Kidney tubule cell (primary cell): ENCODE data around the gene TOR1A.
"Not testable (repeated sequence)": the region's sequence is repeated elsewhere in the genome, so short reads cannot be mapped to it uniquely, and the experiment has no call there.

Source experiments
- DNase-seq: peaks from one replicate; pipeline ENCODE4 v3.0.0-alpha.2; 2018; ENCODE audit warnings: low spot score

The TOR1A gene

GRCh38 chr9:129816501-129817435, 7.2 kb downstream of the TOR1A start:
- no peak for DNase-seq

DNA sequence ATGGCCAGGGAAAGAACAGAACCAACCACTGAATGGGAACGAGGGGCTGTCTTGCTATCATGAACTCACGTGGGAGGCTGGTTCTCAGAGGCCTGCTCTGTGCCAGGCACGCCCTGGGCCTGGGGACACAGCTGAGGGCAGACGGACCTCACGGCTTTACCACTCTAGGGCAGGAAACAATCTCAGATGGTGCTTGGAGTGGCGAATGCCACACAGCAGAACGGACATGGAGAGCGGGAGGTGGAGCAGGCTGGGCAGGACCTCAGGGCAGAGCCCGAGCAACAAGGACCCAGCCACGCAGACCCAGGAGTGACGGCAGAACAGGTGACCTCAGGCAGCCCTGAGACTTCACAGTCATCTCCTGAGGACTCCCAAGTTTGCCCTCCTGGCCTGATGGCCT, 8.7 kb downstream of the TOR1A start:
- DNase-seq, result no peak

DNA sequence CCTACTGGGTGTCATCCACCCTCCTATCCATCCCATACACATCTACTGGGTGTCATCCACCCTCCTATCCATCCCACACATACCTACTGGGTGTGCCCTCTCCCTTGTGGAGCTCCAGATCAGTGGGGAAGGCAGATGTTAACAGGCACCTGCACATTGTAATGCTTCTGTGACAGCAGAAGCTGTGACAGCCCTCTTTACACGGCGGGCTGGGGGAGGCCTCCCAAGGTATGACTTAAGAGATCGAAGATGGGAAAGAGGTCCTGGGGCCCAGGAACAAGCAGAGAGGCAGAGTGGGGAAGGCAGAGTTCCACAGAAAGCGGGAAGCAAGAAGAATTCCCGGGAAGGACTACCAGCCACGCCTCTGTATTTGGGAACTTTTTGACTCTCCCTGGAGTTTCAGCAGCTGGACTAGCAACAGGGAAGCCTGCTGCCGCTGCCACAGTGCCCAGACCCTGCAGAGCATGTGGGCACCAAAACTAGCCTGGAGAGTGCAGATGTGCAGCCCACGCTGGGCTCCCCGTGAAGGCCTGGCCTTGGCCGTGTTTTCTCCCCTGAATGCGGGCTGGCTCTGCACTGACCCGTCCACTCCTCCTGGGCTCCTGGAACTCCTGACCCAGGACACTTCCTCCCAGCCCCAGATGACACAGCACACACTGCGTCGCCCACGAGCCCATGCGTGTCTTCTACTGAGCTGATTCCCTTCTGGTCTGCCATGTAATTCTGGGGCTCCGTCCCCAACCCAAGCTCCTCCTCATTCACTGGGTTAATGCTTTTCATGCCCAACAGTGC, 9.3 kb downstream of the TOR1A start:
- DNase-seq, result no peak

DNA sequence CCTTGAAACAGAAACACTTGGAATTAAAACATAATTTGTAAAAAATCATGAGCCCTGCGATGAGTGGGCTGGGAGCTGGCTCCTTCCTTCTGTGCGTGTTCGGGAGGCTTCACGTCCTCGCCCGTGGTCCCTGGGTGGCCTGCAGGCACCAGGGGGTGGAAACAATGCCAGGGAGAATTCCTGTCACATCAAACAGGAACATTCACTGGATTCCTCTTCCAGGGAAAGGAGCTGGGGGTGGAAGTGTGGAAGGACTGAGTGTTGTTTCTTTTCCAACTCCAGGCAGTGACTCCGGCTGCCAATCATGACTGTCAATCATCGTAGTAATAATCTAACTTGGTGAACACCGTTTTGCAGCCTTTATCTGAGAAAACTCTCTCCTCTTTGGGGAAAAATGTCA, 10.3 kb downstream of the TOR1A start:
- no peak for DNase-seq

DNA sequence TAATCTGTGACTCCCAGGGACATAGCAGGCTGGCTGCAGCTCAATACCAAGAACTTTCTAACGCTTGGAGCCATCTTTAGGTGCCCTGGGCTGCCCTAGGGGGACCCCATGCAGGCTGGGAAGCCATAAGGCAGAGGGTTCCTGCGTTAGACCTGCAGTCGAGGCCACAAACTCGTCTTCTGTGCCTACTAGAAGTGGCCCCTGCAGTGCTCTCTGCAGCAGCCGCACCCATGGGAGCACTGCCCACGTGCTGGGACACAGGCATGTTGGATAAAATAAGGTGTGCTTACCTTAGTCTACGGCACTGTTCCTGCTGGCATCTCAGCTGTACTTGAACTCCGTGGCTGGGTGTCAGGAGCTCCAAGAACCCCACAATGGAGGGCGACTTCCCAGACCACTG, 11.6 kb downstream of the TOR1A start:
- no peak for DNase-seq

- no peak for DNase-seq
Observed at GRCh38 chr9:129811967-129812363, 12.0 kb downstream of the TOR1A start.

DNA sequence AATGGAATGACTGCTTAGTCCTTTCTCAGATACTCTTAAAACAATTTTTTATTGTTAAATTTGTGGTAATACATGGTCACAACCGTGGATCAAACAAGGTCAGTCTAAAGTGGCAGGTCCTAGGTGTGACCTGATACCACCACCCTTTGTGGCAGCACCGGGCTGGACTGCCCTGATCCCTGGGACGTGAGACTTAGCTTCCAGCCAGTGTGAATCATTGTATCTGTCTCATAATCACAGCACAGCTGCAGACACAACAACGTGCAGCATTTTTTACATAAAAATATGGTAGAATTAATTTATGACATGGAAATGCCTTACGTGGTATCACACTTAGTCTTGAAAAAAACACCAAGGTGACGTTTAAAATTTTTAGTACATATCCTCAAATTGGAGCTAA, 13.1 kb downstream of the TOR1A start:
- DNase-seq, result no peak

DNA sequence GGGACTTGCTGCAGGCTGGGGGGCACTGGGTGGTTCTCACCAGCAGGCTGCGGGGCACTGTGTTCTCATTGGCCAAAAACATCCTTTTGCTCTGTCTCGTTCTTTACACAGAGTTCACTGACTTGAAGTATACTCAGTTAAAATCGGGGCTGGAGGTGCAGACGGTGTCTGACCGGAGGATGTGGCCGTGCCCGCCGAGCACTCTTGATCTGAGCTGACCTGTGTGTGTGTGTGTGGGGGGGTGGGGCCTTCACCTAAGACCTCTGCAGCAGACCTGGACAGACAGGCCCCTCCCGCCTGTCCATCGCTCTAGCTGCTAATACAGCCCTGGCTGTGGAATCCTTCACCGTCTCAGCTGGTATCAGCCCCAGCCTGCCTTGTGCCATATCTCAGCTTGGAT, 13.8 kb downstream of the TOR1A start:
- no peak for DNase-seq

- no peak for DNase-seq
Observed at GRCh38 chr9:129809346-129809745, 14.6 kb downstream of the TOR1A start.

GRCh38 chr9:129806061-129806460, 17.9 kb downstream of the TOR1A start:
- no peak for DNase-seq

DNA sequence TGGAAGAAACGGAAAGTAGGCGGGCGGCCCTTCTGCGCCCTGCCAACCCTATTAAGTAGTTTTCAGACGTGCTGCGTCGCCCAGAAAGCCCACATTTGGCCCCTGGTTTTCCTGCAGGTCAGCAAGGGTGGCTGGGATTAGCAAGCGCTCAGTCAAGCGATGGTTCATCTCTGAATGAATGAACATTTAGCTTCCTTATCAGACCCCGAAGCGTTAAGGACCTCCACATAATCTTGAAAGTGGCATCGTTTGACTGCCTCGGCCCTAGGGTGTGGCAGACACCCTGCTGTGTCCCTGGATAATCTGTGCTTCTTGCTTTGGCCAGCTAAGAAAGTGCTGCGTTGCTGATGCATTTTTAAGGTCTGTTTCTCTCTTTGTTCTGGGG, 20.3 kb downstream of the TOR1A start:
- DNase-seq, result peak; percentile 27

- DNase-seq, result peak; percentile 93
Observed at GRCh38 chr9:129802833-129803675, 20.9 kb downstream of the TOR1A start, which contains the start of gene TOR1B. Gene TOR1B, plus strand, starts transcription at chr9:129803184. Its CDS starts 29 bp downstream, at chr9:129803213.

GRCh38 chr9:129801504-129801903, 22.4 kb downstream of the TOR1A start:
- no peak for DNase-seq

GRCh38 chr9:129798973-129799372, 25.0 kb downstream of the TOR1A start:
- DNase-seq, result no peak

GRCh38 chr9:129796029-129796428, 27.9 kb downstream of the TOR1A start:
- not testable (repeated sequence) for DNase-seq

DNA sequence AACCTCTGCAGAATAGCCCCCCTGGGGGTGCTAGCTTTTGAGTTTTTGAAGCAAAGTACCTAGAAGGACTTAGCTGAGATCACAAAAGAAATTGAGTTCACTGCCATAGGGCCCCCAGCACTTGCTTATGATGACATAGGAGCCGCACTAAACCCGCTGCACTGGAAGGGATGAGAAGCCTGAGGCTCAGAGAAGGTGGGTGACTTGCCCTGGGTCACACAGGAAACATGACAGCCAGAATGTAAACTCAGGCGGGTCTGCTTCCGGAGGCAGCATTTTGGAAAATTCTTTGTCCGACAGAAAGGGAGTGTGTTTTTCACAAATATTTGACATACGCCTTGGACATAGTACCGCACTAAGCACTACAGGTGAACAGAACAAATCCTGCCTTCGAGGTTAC, 29.4 kb downstream of the TOR1A start:
- no peak for DNase-seq

- DNase-seq, result no peak
Observed at GRCh38 chr9:129786481-129786880, 37.5 kb downstream of the TOR1A start.

DNA sequence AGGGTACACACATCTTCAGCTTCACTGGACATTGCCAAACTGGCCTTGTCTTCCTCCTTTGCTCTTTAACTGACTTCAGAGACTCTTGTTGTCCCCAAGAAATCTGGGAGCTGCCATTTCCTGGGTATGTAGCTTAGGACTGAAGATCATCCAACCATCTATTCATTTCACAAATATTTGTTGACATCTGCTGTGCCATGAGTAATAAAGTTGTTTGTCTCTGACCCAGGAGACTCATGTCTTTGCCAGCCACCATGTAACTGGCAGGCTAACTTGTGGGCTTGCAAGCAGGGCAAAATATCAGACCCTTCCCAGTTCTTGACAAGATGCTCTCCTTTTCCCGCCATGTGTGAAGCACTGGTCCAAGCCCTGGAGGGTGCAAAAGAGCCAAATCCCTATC, 38.1 kb downstream of the TOR1A start:
- no peak for DNase-seq

GRCh38 chr9:129784970-129785369, 39.0 kb downstream of the TOR1A start:
- not testable (repeated sequence) for DNase-seq

GRCh38 chr9:129783516-129784361, 40.2 kb downstream of the TOR1A start:
- peak; percentile 70 for DNase-seq

DNA sequence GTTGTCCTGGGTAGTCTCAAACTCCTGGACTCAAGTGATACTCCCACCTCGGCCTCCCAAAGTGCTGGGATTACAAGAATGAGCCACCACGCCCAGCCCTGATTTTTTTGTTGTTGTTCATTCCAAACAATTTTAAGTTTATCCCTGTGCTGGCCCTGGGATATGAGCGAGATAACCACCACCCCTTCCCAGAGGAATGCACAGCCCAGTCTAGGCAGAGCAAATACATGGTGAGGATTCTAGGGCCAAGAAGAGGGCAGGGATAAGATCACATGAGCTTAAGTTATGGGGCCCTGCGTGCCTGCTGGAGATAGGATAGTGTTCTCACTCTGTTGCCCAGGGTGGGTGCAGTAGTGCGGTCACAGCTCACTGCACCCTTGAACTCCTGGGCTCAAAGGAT, 42.0 kb downstream of the TOR1A start:
- no peak for DNase-seq
